AG10803 (cell line): ENCODE measurements around the gene RAB23.
"Not testable (repeated sequence)": the region's sequence is repeated elsewhere in the genome, so short reads cannot be mapped to it uniquely, and the experiment has no call there.

ENCODE experiments used
- DNase-seq: peaks from one replicate; pipeline ENCODE4 v3.0.0; 2010; ENCODE audit warnings: low read depth
- H3K4me3 ChIP-seq: 2 replicates; pipeline ENCODE4 v1.5.1; 2011; ENCODE audit warnings: mild to moderate bottlenecking, low read length, control low read depth
- TF ChIP-seq, protein P1 (sequence below): conservative IDR thresholded peaks from 2 replicates; pipeline ENCODE4 v1.5.1; 2011; ENCODE audit warnings: mild to moderate bottlenecking, low read length, control low read depth, inconsistent platforms

RAB23 gene

GRCh38 chr6:57243954-57244353 is 21.8 kb upstream of the RAB23 start:
- TF ChIP-seq, protein P1, sequence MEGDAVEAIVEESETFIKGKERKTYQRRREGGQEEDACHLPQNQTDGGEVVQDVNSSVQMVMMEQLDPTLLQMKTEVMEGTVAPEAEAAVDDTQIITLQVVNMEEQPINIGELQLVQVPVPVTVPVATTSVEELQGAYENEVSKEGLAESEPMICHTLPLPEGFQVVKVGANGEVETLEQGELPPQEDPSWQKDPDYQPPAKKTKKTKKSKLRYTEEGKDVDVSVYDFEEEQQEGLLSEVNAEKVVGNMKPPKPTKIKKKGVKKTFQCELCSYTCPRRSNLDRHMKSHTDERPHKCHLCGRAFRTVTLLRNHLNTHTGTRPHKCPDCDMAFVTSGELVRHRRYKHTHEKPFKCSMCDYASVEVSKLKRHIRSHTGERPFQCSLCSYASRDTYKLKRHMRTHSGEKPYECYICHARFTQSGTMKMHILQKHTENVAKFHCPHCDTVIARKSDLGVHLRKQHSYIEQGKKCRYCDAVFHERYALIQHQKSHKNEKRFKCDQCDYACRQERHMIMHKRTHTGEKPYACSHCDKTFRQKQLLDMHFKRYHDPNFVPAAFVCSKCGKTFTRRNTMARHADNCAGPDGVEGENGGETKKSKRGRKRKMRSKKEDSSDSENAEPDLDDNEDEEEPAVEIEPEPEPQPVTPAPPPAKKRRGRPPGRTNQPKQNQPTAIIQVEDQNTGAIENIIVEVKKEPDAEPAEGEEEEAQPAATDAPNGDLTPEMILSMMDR, result no peak
- no peak overlapping the region for H3K4me3 ChIP-seq
- no peak for DNase-seq

GRCh38 chr6:57243526-57243925 is 21.4 kb upstream of the RAB23 start:
- DNase-seq, H3K4me3 ChIP-seq: not testable (repeated sequence)

DNA sequence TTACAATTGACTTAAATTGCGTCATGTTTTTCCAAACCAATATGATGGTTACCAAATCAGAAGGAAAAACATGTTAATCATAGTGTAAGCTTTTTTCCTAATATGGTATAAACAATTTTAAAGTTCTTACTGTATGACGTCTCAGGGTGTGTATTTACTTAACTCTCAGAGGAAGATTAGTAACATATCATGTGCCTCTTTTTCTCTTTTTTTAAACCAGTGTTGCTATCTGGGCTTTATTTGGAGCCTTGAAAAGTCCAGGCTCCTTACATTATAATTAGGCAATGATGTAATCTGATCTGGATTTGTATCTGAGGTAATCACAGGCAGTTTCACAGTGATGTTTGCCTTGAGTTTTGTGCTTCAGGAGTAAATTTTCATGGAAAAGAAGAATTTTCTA is 20.4 kb upstream of the RAB23 start:
- peak; percentile 90 for DNase-seq
- TF ChIP-seq, protein P1, result no peak
- no peak overlapping the region for H3K4me3 ChIP-seq

- no peak for DNase-seq
- TF ChIP-seq, protein P1, result no peak
- H3K4me3 ChIP-seq, result no peak overlapping the region
Observed at GRCh38 chr6:57226221-57226620, 4.1 kb upstream of the RAB23 start.

DNA sequence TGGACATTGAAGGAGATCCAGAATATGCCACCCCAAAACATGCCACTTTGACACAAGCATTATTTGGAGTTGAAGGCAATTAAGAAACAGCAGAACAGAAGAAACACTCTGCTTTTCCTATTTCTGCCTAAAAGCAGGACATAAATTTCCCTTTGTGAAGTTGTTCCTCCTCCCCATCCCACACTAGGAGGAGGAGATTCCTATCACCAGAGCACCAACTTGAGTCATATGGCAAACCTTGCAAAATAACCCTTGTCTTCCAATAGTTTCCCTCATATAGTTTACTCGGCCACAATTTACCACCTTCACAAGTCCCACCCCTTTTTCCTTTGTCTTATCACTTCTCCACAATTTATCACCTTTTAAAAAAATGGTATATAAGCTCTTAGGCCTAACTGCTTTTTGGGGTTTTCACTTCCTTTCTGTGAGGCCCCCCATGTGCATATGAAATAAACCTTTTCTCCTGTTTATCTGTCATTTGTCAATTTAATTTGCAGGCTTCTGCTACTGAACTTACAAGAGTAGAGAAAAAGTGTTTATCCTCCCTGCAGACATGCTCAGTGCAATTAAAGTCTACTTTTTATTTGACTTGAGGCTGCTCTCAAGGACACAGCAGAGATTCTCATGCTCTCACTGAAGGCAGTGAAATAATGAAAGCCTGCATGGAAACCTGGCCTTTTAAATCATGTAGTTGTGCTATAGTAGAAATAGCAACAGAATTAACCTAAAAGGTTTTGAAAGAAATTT is 2.8 kb upstream of the RAB23 start:
- TF ChIP-seq, protein P1, result 0 out of 2 replicates have a peak, but pooled peaks have one; percentile 5
- H3K4me3 ChIP-seq, result no peak overlapping the region
- DNase-seq, result peak; percentile 70

- TF ChIP-seq, protein P1, result no peak
- no peak for DNase-seq
- H3K4me3 ChIP-seq, result peak overlapping the region; percentile 76
Observed at GRCh38 chr6:57222743-57223077, 603 bp upstream of the RAB23 start.

DNA sequence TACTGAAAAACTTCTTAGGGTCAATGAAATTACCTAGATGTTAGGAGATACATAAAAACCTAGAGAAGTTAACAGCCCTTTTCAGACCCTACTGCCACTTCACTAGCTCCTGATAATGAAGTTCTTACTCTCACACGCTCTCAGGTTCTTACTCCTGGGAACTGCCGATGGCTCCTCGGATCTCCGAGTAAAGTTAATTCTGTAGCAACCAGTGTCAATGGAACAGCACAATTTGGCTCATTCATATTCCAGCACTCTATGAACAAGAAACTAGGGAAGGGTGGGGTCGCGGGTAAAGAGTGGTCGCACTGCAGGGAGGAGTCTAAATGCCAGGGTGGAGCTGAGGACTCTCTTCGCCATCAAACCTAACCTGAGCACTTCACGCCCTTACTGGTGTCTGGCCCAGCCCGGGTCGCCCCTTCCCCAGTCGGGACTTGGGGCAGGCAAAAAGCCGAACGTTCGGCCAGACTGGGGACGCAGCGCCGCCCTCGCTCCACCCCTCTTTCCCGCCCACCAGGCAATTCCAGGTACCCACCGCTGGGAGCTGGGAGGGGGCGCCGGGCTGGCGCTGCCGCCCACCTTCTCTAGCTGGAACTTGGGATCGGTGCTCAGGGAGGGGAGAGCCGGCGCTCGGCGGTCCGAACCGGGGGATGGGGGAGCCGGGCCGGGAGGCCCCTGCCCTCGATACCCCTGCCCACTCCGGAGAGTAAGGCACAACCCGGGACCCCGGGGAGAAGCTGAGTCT is 744 bp downstream of the RAB23 start:
- DNase-seq, result peak; percentile 68
- peak overlapping the region; percentile 76 for H3K4me3 ChIP-seq
- TF ChIP-seq, protein P1, result peak; percentile 41
